HL-60 (cell line): Measurements from ENCODE around the gene HAGHL.
"Not testable (repeated sequence)": the region's sequence is repeated elsewhere in the genome, so short reads cannot be mapped to it uniquely, and the experiment has no call there.

Source experiments
- DNase-seq, 2 experiments: peaks; one replicate each; pipeline ENCODE4 v3.0.0-alpha.2; 2010 to 2020; ENCODE audit warnings: low read depth in 1 of 2, low spot score in 1 of 2
- H3K27ac ChIP-seq: fragments of 250-450 bp; sonication (Bioruptor Pico); replicated peaks from 2 replicates; pipeline ENCODE4 v1.5.1; 2020; ENCODE audit warnings: mild to moderate bottlenecking, moderate library complexity
- H3K27me3 ChIP-seq: fragments of 250-450 bp; sonication (Bioruptor Pico); 2 replicates; pipeline ENCODE4 v1.5.1; 2021; ENCODE audit warnings: mild to moderate bottlenecking, moderate library complexity; ENCODE audit not compliant: insufficient read depth, poor library complexity, severe bottlenecking
- H3K4me3 ChIP-seq: replicated peaks from 2 replicates; pipeline ENCODE4 v1.5.1; 2011; ENCODE audit warnings: mild to moderate bottlenecking, control low read depth, low read length; ENCODE audit not compliant: insufficient read depth
- GABPA ChIP-seq: IDR thresholded peaks from 2 replicates; pipeline ENCODE4 v1.6.1; 2012; ENCODE audit warnings: low read depth
- POLR2AphosphoS5 ChIP-seq: IDR thresholded peaks from 2 replicates; pipeline ENCODE4 v1.6.1; 2012; ENCODE audit warnings: low read depth
- SPI1 ChIP-seq: IDR thresholded peaks from 2 replicates; pipeline ENCODE4 v1.6.1; 2012; ENCODE audit warnings: low read depth, mild to moderate bottlenecking, borderline replicate concordance
- TF ChIP-seq, protein P1 (sequence below): IDR thresholded peaks from one replicate; pipeline ENCODE4 v1.5.1; 2011; ENCODE audit warnings: low read length, control low read depth, inconsistent platforms; ENCODE audit not compliant: insufficient read depth
- TF ChIP-seq, protein P2 (sequence below): IDR thresholded peaks from 2 replicates; pipeline ENCODE4 v1.6.1; 2012; ENCODE audit warnings: low read depth; ENCODE audit not compliant: insufficient replicate concordance

HAGHL gene

DNA sequence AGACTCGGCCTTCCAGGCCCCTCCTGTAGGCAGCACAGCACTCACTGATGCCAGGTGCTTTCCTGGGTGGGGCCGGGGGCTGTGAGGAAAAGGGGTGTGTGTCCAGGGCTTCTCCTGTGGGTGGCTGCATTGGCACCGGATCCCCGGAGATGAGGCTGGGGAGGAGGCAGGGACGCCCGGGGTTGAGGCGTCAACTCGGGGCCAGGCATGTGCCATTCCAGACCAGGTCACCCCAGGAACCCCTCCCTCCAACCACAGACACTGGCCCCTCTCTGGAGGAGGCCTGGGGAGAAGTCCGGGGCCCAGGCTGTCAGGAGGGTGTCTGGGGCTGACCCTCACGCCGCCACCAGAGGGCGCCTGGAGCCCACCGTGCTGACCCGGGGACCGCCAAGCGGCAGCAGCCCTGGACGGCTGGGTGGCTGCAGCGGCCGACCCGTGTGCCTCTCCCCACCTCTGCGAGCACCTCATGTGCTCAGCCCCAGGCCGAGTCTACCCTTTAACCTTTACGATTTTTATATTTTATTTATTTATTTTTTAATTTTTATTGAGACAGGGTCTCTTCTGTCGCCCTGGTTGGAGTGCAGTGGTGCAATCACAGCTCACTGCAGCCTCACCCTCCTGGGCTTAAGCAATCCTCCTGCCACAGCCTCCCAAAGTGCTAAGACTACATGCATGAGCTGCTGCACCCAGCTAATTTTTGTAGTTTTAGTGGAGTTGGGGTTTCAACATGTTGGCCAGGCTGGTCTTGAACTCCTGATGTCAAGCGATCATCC lies 15.2 kb upstream of the HAGHL start:
- Histone ChIP-seq H3K27ac (no peak overlapping the region), H3K27me3 (peaks cover 40% of the 10 kb centered on the region), H3K4me3 (no peak overlapping the region)
- TF ChIP-seq SPI1 = no peak
- TF ChIP-seq, protein P1, sequence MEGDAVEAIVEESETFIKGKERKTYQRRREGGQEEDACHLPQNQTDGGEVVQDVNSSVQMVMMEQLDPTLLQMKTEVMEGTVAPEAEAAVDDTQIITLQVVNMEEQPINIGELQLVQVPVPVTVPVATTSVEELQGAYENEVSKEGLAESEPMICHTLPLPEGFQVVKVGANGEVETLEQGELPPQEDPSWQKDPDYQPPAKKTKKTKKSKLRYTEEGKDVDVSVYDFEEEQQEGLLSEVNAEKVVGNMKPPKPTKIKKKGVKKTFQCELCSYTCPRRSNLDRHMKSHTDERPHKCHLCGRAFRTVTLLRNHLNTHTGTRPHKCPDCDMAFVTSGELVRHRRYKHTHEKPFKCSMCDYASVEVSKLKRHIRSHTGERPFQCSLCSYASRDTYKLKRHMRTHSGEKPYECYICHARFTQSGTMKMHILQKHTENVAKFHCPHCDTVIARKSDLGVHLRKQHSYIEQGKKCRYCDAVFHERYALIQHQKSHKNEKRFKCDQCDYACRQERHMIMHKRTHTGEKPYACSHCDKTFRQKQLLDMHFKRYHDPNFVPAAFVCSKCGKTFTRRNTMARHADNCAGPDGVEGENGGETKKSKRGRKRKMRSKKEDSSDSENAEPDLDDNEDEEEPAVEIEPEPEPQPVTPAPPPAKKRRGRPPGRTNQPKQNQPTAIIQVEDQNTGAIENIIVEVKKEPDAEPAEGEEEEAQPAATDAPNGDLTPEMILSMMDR = peak; percentile 59
- DNase-seq = peak in 1 of 2 experiments; percentile 71

DNA sequence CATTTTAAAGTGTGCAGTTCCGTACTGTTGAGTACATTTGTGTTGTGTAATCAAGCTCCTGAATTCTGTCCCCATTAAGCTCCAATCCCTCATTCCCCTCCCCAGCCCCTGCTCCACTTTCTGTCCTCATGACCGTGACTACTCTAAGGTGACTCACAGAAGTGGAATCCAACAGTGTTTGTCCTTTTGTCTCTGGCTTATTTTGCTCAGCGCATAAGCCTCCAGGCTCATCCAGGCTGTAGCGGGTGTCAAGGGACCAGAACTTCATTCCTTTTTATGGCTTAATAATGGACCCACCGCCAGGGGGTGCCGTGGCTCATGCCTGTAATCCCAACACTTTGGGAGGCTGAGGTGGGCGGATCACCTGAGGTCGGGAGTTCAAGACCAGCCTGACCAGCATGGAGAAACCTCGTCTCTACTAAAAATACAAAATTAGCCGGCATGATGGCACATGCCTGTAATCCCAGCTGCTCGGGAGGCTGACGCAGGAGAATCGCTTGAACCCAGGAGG lies 14.1 kb upstream of the HAGHL start:
- H3K27me3 ChIP-seq = peaks cover 34% of the 10 kb centered on the region
- DNase-seq = peak in 1 of 2 experiments; percentile 54

DNA sequence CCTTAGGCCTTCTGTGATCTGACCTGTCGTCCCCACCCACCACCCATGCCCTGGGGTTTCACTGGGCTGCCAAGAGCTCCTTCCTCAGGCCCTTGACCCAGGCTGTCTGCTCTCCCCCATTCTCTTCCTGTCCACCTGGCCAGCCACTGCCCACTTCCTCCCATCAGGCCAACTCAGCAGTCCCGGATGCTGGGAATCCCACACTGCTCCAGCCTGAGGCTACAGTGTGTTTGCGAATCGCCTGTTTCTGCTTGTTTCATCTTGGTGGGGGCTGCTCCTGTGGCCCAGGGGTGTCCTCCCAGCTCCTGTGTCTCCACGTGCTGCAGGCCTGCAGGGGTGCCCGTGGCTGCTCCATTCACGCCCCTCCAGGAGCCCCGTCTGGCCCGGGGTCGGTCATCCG lies 12.8 kb upstream of the HAGHL start:
- peaks cover 29% of the 10 kb centered on the region for H3K27me3 ChIP-seq
- DNase-seq = no peak
- H3K4me3 ChIP-seq = no peak overlapping the region
- TF ChIP-seq, protein P2, sequence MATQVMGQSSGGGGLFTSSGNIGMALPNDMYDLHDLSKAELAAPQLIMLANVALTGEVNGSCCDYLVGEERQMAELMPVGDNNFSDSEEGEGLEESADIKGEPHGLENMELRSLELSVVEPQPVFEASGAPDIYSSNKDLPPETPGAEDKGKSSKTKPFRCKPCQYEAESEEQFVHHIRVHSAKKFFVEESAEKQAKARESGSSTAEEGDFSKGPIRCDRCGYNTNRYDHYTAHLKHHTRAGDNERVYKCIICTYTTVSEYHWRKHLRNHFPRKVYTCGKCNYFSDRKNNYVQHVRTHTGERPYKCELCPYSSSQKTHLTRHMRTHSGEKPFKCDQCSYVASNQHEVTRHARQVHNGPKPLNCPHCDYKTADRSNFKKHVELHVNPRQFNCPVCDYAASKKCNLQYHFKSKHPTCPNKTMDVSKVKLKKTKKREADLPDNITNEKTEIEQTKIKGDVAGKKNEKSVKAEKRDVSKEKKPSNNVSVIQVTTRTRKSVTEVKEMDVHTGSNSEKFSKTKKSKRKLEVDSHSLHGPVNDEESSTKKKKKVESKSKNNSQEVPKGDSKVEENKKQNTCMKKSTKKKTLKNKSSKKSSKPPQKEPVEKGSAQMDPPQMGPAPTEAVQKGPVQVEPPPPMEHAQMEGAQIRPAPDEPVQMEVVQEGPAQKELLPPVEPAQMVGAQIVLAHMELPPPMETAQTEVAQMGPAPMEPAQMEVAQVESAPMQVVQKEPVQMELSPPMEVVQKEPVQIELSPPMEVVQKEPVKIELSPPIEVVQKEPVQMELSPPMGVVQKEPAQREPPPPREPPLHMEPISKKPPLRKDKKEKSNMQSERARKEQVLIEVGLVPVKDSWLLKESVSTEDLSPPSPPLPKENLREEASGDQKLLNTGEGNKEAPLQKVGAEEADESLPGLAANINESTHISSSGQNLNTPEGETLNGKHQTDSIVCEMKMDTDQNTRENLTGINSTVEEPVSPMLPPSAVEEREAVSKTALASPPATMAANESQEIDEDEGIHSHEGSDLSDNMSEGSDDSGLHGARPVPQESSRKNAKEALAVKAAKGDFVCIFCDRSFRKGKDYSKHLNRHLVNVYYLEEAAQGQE = no peak
- TF ChIP-seq, protein P1 = no peak
- TF ChIP-seq SPI1 = no peak
- no peak for TF ChIP-seq GABPA
- TF ChIP-seq POLR2AphosphoS5 = no peak
- no peak overlapping the region for H3K27ac ChIP-seq

More for the DNA sequence above, 14.1 kb upstream of the HAGHL start:
- H3K4me3 ChIP-seq, H3K27ac ChIP-seq: not testable (repeated sequence)

DNA sequence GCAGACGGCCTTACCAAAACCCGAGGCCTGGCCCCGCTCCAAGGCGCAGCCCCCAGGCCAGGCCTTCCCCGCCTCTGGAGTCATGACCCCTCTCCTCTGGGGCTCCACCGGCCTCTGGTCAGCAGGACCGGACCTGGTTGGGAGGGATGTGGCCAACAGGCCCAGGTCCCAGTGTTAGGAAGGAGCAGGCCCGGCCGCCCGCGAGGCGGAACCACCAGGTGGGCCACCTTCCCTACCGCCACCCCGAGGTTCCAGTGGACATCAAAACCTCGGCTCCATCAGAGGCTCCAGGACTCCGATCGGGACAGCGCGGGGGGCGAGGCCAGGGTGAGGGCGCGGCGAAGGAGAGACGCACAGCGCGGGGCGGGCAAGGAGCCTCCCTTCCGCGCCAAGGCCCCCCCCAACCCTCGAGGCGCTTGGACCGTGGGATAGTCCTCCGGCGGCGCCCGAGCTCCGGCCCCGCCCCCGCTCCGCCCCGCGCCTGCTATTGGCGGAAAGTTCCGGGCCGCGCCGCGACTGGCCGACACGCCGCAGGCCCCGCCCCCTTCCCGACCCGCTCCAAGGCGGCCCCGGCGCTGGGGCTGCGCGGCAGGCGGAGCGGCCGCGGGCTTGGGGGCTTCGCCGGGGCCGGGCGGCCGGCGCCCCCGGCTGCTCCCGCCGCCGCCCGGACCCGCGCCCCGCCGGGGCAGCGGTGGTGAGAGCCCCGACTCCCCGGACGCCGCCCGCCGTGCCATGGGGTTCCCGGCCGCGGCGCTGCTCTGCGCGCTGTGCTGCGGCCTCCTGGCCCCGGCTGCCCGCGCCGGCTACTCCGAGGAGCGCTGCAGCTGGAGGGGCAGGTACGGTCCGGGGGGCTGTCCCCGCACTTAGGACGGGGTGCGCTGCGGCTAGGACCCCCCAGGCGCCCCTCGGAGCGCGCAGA lies 12.1 kb upstream of the HAGHL start, which contains the start of gene METRN:
Gene METRN (plus strand): TSS at position 561 of the 919 bp plus-strand sequence. CDS start 172 bp downstream, at position 733.
- TF ChIP-seq SPI1 (no peak), POLR2AphosphoS5 (no peak)
- TF ChIP-seq, protein P1 = no peak
- H3K27me3 ChIP-seq = peaks cover 23% of the 10 kb centered on the region
- peak within 1 kb of the TSS; percentile 42 for H3K4me3 ChIP-seq
- H3K27ac ChIP-seq = no peak within 1 kb of the TSS
- peak; percentile 72 to 82 for DNase-seq
